Prostate gland (tissue), 2 donors: ENCODE measurements around the gene EFCAB9. TPM values are rescaled to one million over a fixed set of nuclear protein-coding genes. Genes with fewer than 3 reads are reported as not detected.
"Not testable (repeated sequence)": the region's sequence is repeated elsewhere in the genome, so short reads cannot be mapped to it uniquely, and the experiment has no call there.

Experiments
- DNase-seq: peaks from one replicate; pipeline ENCODE4 v3.0.0-alpha.2; 2019; ENCODE audit warnings: low spot score
- H3K27ac ChIP-seq, 2 donors: fragments of 200-600 bp; sonication (generic); 2 replicates each; pipeline ENCODE4 v1.5.1; 2017 to 2019
- H3K27me3 ChIP-seq: fragments of 200-600 bp; sonication (generic); replicated peaks from 2 replicates; pipeline ENCODE4 v1.5.1; 2019; ENCODE audit not compliant: insufficient read depth
- H3K36me3 ChIP-seq, 2 donors: fragments of 200-600 bp; sonication (generic); 1 replicate in 1 of 2; 2 replicates in 1 of 2; pipeline versions ENCODE4 v1.5.1 to v1.8.1; 2017 to 2019
- H3K4me1 ChIP-seq: fragments of 200-600 bp; sonication (generic); replicated peaks from 2 replicates; pipeline ENCODE4 v1.5.1; 2019
- H3K4me3 ChIP-seq, 2 donors: fragments of 200-600 bp; sonication (generic); 2 replicates each; pipeline ENCODE4 v1.5.1; 2017 to 2019
- H3K9me3 ChIP-seq: fragments of 200-600 bp; sonication (generic); 2 replicates; pipeline ENCODE4 v1.5.1; 2017
- POLR2A ChIP-seq: fragments of 450-650 bp; IDR thresholded peaks from one replicate; pipeline ENCODE4 v1.6.1; 2016; ENCODE audit warnings: antibody characterized with exemption, mild to moderate bottlenecking
- POLR2AphosphoS5 ChIP-seq: sonication (generic); formaldehyde crosslinking; IDR thresholded peaks from one replicate; pipeline ENCODE4 v1.6.1; 2017; ENCODE audit warnings: antibody characterized with exemption
- WGBS: methylation state at CpG from one replicate; pipeline ENCODE4 v1.1.5; 2018; 5-methylcytosine and 5-hydroxymethylcytosine counted together
- intact Hi-C: fragments of 100-400 bp; cut with DNase I; formaldehyde crosslinking; loops from one replicate; pipeline ENCODE4 v1.14.2; 2022
- total RNA-seq, 2 donors: library from RNA; depleted of rRNA; stranded (reverse); fragments of >200 nt; gene quantifications; one replicate each; pipeline ENCODE4 v1.1.0, GENCODE V29; 2016
- TF ChIP-seq, protein P1 (sequence below), 4 experiments: fragments of 200-600 bp in 2 of 4; fragments of 450-650 bp in 2 of 4; sonication (generic) in 2 of 4; IDR thresholded peaks; 1 replicate in 3 of 4; 2 replicates in 1 of 4; pipeline ENCODE4 v1.5.1; 2016 to 2019; ENCODE audit warnings: antibody characterized with exemption in 4 of 4, mild to moderate bottlenecking in 2 of 4, moderate library complexity in 2 of 4

Gene EFCAB9
- total RNA-seq, 2 donors from 2014 or later = not detected

DNA sequence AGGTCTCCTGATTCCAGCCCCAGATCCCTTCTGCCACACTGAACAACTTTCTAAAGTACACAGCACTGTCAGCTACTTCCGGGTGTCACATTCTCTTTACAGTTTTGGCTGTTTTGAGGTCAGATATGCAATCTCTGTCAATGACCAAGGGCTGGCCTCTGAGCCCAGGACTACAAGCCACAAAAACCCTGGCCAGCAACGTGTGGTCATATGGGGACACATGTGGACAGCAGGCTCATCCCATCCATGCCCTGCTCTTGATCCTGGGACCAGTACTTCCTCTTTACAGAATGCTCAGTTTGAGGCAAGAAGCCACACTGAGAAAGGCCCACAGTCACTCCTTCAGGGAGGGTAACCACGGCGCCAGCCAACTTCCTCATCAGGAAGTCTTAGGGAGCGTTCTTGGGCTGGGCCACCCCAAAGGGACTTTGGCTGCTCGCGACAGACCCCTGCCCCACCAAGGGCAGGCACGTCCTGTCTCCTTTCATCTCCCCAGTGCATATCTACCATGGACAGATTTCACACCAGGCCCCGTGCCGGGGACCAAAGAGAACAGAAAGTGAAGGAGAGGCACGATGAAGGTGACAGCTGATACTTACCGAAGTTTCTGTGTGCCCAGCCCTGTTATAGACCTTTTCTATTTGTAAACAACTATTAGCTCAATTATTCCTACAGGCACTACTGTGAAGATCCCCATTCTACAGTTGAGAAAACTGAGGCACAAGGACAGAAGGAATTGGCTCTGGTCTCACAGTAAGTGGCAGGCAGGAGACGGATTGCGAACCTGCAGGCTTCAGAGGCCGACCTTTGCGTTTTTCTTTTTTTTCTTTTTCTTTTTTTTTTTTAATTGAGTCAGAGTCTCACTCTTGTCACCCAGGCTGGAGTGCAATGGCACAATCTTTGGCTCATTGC is 43.2 kb upstream of the EFCAB9 start:
- 84% methylated on average over 16 of the region's 16 CpGs for WGBS
- Histone ChIP-seq H3K4me3 (no peak overlapping the region), H3K36me3 (no peaks in the 10 kb centered on the region), H3K9me3 (no peaks in the 10 kb centered on the region), H3K27ac (no peak overlapping the region), H3K4me1 (no peaks in the 10 kb centered on the region), H3K27me3 (no peaks in the 10 kb centered on the region)
- TF ChIP-seq, protein P1, sequence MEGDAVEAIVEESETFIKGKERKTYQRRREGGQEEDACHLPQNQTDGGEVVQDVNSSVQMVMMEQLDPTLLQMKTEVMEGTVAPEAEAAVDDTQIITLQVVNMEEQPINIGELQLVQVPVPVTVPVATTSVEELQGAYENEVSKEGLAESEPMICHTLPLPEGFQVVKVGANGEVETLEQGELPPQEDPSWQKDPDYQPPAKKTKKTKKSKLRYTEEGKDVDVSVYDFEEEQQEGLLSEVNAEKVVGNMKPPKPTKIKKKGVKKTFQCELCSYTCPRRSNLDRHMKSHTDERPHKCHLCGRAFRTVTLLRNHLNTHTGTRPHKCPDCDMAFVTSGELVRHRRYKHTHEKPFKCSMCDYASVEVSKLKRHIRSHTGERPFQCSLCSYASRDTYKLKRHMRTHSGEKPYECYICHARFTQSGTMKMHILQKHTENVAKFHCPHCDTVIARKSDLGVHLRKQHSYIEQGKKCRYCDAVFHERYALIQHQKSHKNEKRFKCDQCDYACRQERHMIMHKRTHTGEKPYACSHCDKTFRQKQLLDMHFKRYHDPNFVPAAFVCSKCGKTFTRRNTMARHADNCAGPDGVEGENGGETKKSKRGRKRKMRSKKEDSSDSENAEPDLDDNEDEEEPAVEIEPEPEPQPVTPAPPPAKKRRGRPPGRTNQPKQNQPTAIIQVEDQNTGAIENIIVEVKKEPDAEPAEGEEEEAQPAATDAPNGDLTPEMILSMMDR (IDR thresholded peaks at IDR 0.05) = no peak
- TF ChIP-seq POLR2A (no peak), POLR2AphosphoS5 (no peak)
- no peak for DNase-seq
- intact Hi-C loops = no loop called here

DNA sequence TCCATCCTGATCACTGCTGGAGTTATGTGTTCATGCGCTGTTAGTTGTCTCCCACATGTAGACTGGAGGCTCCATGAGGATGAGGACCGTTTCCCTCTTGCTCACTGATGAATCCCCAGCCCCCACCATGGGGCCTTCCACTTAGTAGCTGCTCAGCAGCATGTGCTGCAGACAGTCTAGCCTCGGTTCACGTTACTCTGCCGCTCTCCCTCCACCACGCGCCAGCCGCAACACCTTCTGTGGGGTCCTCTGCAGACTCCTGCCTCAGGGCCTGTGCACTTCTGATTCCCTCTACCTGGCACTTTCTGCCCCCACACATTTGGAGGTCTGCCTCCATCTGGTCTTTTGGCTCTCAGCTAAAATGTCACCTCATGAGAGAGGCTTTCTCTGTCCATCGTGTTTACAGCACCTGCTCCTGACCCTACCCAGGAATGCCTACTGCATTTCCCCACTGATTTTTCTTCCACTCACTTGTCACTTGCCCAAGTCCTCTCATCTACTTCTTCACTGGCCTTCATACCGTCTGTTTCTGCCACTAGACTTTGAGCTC is 42.2 kb upstream of the EFCAB9 start:
- Histone ChIP-seq H3K4me1 (no peaks in the 10 kb centered on the region), H3K27ac (no peak overlapping the region), H3K4me3 (no peak overlapping the region), H3K27me3 (no peaks in the 10 kb centered on the region), H3K36me3 (no peaks in the 10 kb centered on the region), H3K9me3 (no peaks in the 10 kb centered on the region)
- DNase-seq = no peak
- intact Hi-C loops = no loop called here
- TF ChIP-seq, protein P1 (IDR thresholded peaks at IDR 0.05) = no peak
- TF ChIP-seq POLR2A = no peak
- TF ChIP-seq POLR2AphosphoS5 = no peak
- 79% methylated on average over 10 of the region's 10 CpGs for WGBS

DNA sequence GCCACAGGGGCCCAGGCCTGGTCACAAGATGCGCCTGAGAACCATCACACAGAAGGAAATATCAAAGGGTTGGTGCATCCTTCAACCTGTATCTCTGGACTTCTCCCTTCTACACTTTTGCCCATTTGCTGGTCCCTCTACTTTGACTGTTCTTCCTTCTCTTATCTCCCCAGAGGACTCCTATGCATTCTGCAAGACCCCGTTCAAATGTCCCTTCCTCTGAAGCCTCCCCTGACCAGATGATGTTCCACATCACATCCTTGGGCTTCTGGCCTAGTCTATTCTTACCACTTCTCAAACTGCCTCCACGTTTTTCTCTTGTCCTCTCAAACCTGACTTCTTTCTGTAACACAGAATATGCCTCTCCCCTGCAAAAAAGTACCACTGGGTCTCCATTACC is 40.3 kb upstream of the EFCAB9 start:
- Histone ChIP-seq H3K4me1 (no peaks in the 10 kb centered on the region), H3K4me3 (no peak overlapping the region), H3K9me3 (no peaks in the 10 kb centered on the region), H3K36me3 (no peaks in the 10 kb centered on the region), H3K27me3 (no peaks in the 10 kb centered on the region), H3K27ac (no peak overlapping the region)
- DNase-seq = no peak
- TF ChIP-seq POLR2AphosphoS5 (no peak), POLR2A (no peak)
- TF ChIP-seq, protein P1 (IDR thresholded peaks at IDR 0.05) = no peak
- 96% methylated on average over 3 of the region's 3 CpGs for WGBS
- intact Hi-C loops = no loop called here

DNA sequence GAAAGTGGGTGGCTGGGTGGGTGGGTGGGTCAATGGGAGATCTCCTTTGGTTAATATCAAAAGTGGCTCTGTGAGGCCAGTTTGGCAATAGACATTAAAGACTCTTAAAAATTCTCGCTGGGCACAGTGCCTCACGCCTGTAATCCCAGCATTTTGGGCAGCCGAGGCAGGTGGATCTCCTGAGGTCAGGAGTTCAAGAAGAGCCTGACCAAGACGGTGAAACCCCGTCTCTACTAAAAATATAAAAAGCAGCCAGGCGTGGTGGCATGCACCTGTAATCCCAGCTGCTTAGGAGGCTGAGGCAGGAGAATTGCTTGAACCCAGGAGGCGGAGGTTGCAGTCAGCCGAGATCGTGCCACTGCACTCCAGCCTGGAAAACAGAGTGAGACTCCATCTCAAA is 38.9 kb upstream of the EFCAB9 start:
- WGBS = 90% methylated on average over 9 of the region's 9 CpGs
- intact Hi-C loops, H3K27ac ChIP-seq, H3K9me3 ChIP-seq, DNase-seq, H3K4me3 ChIP-seq, H3K4me1 ChIP-seq, H3K27me3 ChIP-seq, H3K36me3 ChIP-seq: not testable (repeated sequence)

DNA sequence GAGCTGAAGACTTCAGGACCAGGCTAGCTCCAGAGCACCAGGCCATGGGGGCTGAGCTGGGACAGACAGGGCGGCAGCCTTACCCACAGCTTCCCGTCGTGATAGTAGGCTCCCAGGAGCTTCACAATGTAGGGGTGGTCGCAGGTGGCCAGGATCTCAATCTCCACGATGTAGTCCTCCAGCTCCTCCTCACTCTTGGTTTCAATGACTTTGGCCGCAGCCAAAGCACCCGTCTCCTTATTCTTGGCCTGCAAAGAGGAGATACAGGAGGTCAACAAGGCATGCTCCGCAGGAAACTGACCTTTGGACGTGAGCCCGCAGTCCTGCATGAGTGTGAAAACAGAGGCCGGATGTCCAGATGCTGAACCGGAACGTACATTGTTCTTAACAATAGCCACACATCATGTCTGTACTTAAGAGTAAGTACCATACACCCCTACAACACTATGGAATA is 37.4 kb upstream of the EFCAB9 start:
- no peak for TF ChIP-seq POLR2AphosphoS5
- no peak for TF ChIP-seq POLR2A
- TF ChIP-seq, protein P1 (IDR thresholded peaks at IDR 0.05) = no peak

More for the DNA sequence above, 37.4 kb upstream of the EFCAB9 start:
- no peaks in the 10 kb centered on the region for H3K9me3 ChIP-seq
- no peaks in the 10 kb centered on the region for H3K4me1 ChIP-seq
- DNase-seq = no peak
- intact Hi-C loops = no loop called here
- WGBS = 86% methylated on average over 13 of the region's 13 CpGs
- no peak overlapping the region for H3K27ac ChIP-seq
- no peaks in the 10 kb centered on the region for H3K27me3 ChIP-seq
- no peaks in the 10 kb centered on the region for H3K36me3 ChIP-seq
- H3K4me3 ChIP-seq = no peak overlapping the region
